Measurements from ENCODE around the gene MORC2. TPM values are rescaled to one million over a fixed set of nuclear protein-coding genes. Genes with fewer than 3 reads are reported as not detected.

The MORC2 gene
- total and polyA plus RNA-seq, 2 of the 13 experiments (the other 11 are each of a cell fraction or from before 2014, with no cell fraction given), result 11.9 to 18.3 TPM

GRCh38 chr22:30891443-30891755 is 77.2 kb downstream of the MORC2 start (continued):
- TF ChIP-seq, protein P1, sequence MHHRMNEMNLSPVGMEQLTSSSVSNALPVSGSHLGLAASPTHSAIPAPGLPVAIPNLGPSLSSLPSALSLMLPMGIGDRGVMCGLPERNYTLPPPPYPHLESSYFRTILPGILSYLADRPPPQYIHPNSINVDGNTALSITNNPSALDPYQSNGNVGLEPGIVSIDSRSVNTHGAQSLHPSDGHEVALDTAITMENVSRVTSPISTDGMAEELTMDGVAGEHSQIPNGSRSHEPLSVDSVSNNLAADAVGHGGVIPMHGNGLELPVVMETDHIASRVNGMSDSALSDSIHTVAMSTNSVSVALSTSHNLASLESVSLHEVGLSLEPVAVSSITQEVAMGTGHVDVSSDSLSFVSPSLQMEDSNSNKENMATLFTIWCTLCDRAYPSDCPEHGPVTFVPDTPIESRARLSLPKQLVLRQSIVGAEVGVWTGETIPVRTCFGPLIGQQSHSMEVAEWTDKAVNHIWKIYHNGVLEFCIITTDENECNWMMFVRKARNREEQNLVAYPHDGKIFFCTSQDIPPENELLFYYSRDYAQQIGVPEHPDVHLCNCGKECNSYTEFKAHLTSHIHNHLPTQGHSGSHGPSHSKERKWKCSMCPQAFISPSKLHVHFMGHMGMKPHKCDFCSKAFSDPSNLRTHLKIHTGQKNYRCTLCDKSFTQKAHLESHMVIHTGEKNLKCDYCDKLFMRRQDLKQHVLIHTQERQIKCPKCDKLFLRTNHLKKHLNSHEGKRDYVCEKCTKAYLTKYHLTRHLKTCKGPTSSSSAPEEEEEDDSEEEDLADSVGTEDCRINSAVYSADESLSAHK (CRISPR knock-in tag; IDR thresholded peaks at IDR 0.05; ENCODE audit: borderline replicate concordance), result no peak
- TF ChIP-seq ATF7-NPFF (CRISPR knock-in tag; IDR thresholded peaks at IDR 0.05; ENCODE audit: low read depth) (no peak), ESRRA (CRISPR knock-in tag; IDR thresholded peaks at IDR 0.05; ENCODE audit: low read depth) (no peak), ZFP36 (IDR thresholded peaks at IDR 0.05; ENCODE audit: borderline replicate concordance, low read depth, low read length, partially characterized antibody) (no peak), ZNF776 (CRISPR knock-in tag; IDR thresholded peaks at IDR 0.05) (no peak), NRL (CRISPR knock-in tag; IDR thresholded peaks at IDR 0.05; ENCODE audit: borderline replicate concordance) (no peak)
- TF ChIP-seq, protein P2, sequence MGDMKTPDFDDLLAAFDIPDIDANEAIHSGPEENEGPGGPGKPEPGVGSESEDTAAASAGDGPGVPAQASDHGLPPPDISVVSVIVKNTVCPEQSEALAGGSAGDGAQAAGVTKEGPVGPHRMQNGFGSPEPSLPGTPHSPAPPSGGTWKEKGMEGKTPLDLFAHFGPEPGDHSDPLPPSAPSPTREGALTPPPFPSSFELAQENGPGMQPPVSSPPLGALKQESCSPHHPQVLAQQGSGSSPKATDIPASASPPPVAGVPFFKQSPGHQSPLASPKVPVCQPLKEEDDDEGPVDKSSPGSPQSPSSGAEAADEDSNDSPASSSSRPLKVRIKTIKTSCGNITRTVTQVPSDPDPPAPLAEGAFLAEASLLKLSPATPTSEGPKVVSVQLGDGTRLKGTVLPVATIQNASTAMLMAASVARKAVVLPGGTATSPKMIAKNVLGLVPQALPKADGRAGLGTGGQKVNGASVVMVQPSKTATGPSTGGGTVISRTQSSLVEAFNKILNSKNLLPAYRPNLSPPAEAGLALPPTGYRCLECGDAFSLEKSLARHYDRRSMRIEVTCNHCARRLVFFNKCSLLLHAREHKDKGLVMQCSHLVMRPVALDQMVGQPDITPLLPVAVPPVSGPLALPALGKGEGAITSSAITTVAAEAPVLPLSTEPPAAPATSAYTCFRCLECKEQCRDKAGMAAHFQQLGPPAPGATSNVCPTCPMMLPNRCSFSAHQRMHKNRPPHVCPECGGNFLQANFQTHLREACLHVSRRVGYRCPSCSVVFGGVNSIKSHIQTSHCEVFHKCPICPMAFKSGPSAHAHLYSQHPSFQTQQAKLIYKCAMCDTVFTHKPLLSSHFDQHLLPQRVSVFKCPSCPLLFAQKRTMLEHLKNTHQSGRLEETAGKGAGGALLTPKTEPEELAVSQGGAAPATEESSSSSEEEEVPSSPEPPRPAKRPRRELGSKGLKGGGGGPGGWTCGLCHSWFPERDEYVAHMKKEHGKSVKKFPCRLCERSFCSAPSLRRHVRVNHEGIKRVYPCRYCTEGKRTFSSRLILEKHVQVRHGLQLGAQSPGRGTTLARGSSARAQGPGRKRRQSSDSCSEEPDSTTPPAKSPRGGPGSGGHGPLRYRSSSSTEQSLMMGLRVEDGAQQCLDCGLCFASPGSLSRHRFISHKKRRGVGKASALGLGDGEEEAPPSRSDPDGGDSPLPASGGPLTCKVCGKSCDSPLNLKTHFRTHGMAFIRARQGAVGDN (CRISPR knock-in tag; IDR thresholded peaks at IDR 0.05), result no peak

All from HepG2 (cell line).